Endodermal cell (in vitro differentiated cells): ENCODE results near the gene PTPRS. TPM values are rescaled to one million over a fixed set of nuclear protein-coding genes. Genes with fewer than 3 reads are reported as not detected.
A peak's percentile ranks its signal among the peaks of the same experiment; 100 is the strongest.

Experiments used
- DNase-seq: peaks from one replicate; pipeline ENCODE4 v3.0.0-alpha.2; 2017
- H3K27ac ChIP-seq: 2 replicates; pipeline ENCODE4 v1.5.1; 2013; ENCODE audit warnings: mild to moderate bottlenecking, low read depth, low read length, moderate library complexity
- H3K27me3 ChIP-seq: 2 replicates; pipeline ENCODE4 v1.6.1; 2013; ENCODE audit warnings: mild to moderate bottlenecking, low read length, moderate library complexity; ENCODE audit not compliant: insufficient read depth, control insufficient read depth, poor library complexity, severe bottlenecking
- H3K36me3 ChIP-seq: 2 replicates; pipeline ENCODE4 v1.7.0; 2013; ENCODE audit warnings: mild to moderate bottlenecking, low read length, moderate library complexity; ENCODE audit not compliant: control insufficient read depth, insufficient read depth
- H3K4me1 ChIP-seq: one replicate; pipeline ENCODE4 v1.7.0; 2013; ENCODE audit warnings: low read length; ENCODE audit not compliant: control insufficient read depth, insufficient read depth
- H3K4me3 ChIP-seq: 2 replicates; pipeline ENCODE4 v1.5.1; 2013; ENCODE audit warnings: mild to moderate bottlenecking, low read length, moderate library complexity
- H3K9ac ChIP-seq: 2 replicates; pipeline ENCODE4 v1.6.1; 2013; ENCODE audit warnings: mild to moderate bottlenecking, low read length, moderate library complexity; ENCODE audit not compliant: poor library complexity, severe bottlenecking; ENCODE audit errors: extremely low read depth
- H3K9me3 ChIP-seq: 2 replicates; pipeline ENCODE4 v1.6.1; 2013; ENCODE audit warnings: mild to moderate bottlenecking, low read length, moderate library complexity; ENCODE audit not compliant: control insufficient read depth
- H3K27ac Mint-ChIP-seq: 2 replicates; pipeline ENCODE4 v1.8.0; 2020; ENCODE audit warnings: mixed read lengths
- H3K27me3 Mint-ChIP-seq: 2 replicates; pipeline ENCODE4 v1.8.0; 2021; ENCODE audit warnings: mild to moderate bottlenecking, mixed read lengths; ENCODE audit not compliant: insufficient read depth
- H3K36me3 Mint-ChIP-seq: 2 replicates; pipeline ENCODE4 v1.8.0; 2020; ENCODE audit warnings: low read depth, mixed read lengths
- H3K4me1 Mint-ChIP-seq: 2 replicates; pipeline ENCODE4 v1.8.0; 2020; ENCODE audit warnings: mixed read lengths
- H3K4me3 Mint-ChIP-seq: 2 replicates; pipeline ENCODE4 v1.8.0; 2020; ENCODE audit warnings: mild to moderate bottlenecking, moderate library complexity, mixed read lengths
- H3K9me3 Mint-ChIP-seq: 2 replicates; pipeline ENCODE4 v1.8.0; 2020; ENCODE audit warnings: mild to moderate bottlenecking, mixed read lengths
- WGBS, 2 experiments: methylation state at CpG; one replicate each; pipeline versions ENCODE4 v1.1.5 to v1.1.7; 2013; ENCODE audit warnings: missing lambda C conversion rate in 2 of 2, mixed read lengths in 1 of 2; ENCODE audit not compliant: insufficient coverage in 1 of 2, insufficient read length in 1 of 2; 5-methylcytosine and 5-hydroxymethylcytosine counted together
- total RNA-seq, 2 donors: library from RNA; stranded (reverse); fragmentation: NEBNext Ultra II Directional in 1 of 2; extraction: Animal tissue kit (Norgen Biotek cat#: 25700) in 1 of 2; gene quantifications; 2 replicates in 1 of 2; 3 replicates in 1 of 2; pipeline ENCODE4 v1.2.1, GENCODE V29; 2021
- TF ChIP-seq, protein P1 (sequence below): fragments of 200-600 bp; sonication (generic); conservative IDR thresholded peaks from 2 replicates; pipeline ENCODE4 v1.5.0; 2021; ENCODE audit warnings: antibody characterized with exemption, mild to moderate bottlenecking

The PTPRS gene
- total RNA-seq, 2 donors from 2014 or later, result 226 to 248 TPM

DNA sequence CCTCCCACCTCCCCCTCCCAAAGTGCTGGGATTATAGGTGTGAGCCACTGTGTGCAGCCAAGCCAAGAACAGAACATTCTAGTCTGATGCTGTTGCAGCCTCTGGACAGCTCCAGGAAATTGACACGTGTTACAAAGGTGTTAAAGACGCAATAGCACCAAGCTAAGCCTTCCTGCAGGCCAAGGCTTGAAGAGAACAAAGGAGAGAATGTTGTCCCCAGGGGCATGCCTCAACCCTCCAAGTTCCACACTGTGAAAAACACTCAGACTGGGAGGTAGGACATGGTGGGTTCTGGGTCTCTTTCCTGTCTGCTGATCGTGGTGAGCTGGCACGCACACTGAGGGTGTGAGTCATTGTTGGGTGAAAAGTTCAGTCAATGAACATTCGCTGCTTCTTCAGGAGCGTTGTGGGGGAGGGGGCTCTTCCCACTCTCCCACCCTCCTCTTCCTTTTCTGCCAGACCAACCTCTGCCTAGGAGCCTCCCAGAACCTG is 5.3 kb upstream of the PTPRS start:
- Mint-ChIP-seq H3K36me3 (no peaks in the 10 kb centered on the region), H3K27me3 (peaks cover 42% of the 10 kb centered on the region)
- peak; percentile 56 for DNase-seq

DNA sequence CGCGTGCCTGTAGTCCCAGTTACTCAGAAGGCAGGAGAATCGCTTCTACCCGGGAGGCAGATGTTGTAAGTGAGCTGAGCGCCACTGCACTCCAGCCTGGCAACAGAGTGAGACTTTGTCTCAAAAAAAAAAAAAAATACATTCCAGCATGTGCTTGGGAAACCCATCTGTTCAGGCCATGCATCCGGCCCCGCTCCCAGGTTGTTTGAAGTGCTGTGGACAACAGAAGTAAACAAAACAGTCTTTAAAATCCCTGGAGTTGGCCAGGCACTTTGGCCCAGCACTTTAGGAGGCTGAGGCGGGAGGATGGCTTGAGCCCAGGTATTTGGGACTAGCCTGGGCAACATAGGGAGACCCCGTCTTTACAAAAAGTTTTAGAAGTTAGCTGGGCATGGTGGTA is 3.2 kb upstream of the PTPRS start:
- Histone ChIP-seq H3K9me3 (peaks cover 9% of the 10 kb centered on the region), H3K4me1 (peaks cover 3% of the 10 kb centered on the region), H3K9ac (no peak overlapping the region), H3K27me3 (peaks cover 11% of the 10 kb centered on the region), H3K27ac (no peak overlapping the region), H3K4me3 (no peak overlapping the region), H3K36me3 (no peaks in the 10 kb centered on the region)
- no peak overlapping the region for H3K4me3 Mint-ChIP-seq
- TF ChIP-seq, protein P1, sequence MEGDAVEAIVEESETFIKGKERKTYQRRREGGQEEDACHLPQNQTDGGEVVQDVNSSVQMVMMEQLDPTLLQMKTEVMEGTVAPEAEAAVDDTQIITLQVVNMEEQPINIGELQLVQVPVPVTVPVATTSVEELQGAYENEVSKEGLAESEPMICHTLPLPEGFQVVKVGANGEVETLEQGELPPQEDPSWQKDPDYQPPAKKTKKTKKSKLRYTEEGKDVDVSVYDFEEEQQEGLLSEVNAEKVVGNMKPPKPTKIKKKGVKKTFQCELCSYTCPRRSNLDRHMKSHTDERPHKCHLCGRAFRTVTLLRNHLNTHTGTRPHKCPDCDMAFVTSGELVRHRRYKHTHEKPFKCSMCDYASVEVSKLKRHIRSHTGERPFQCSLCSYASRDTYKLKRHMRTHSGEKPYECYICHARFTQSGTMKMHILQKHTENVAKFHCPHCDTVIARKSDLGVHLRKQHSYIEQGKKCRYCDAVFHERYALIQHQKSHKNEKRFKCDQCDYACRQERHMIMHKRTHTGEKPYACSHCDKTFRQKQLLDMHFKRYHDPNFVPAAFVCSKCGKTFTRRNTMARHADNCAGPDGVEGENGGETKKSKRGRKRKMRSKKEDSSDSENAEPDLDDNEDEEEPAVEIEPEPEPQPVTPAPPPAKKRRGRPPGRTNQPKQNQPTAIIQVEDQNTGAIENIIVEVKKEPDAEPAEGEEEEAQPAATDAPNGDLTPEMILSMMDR, result no peak
- WGBS, 2 experiments, result 87 to 92% methylated on average over 8 to 9 of the region's 9 CpGs
- DNase-seq, result no peak
- no peak overlapping the region for H3K27ac Mint-ChIP-seq
- peaks cover 16% of the 10 kb centered on the region for H3K9me3 Mint-ChIP-seq
- H3K27me3 Mint-ChIP-seq, result peaks cover 43% of the 10 kb centered on the region
- no peaks in the 10 kb centered on the region for H3K36me3 Mint-ChIP-seq
- peaks cover 15% of the 10 kb centered on the region for H3K4me1 Mint-ChIP-seq

More for the DNA sequence above, 5.3 kb upstream of the PTPRS start:
- WGBS, 2 experiments, result 62 to 63% methylated on average over 2 to 6 of the region's 6 CpGs
- TF ChIP-seq, protein P1, result no peak
- Histone ChIP-seq H3K4me1 (peaks cover 3% of the 10 kb centered on the region), H3K4me3 (no peak overlapping the region), H3K27me3 (peaks cover 11% of the 10 kb centered on the region), H3K9ac (no peak overlapping the region), H3K27ac (no peak overlapping the region), H3K36me3 (no peaks in the 10 kb centered on the region), H3K9me3 (peaks cover 9% of the 10 kb centered on the region)
- Mint-ChIP-seq H3K9me3 (peaks cover 16% of the 10 kb centered on the region), H3K27ac (peak overlapping the region; percentile 37), H3K4me3 (no peak overlapping the region), H3K4me1 (peaks cover 10% of the 10 kb centered on the region)

DNA sequence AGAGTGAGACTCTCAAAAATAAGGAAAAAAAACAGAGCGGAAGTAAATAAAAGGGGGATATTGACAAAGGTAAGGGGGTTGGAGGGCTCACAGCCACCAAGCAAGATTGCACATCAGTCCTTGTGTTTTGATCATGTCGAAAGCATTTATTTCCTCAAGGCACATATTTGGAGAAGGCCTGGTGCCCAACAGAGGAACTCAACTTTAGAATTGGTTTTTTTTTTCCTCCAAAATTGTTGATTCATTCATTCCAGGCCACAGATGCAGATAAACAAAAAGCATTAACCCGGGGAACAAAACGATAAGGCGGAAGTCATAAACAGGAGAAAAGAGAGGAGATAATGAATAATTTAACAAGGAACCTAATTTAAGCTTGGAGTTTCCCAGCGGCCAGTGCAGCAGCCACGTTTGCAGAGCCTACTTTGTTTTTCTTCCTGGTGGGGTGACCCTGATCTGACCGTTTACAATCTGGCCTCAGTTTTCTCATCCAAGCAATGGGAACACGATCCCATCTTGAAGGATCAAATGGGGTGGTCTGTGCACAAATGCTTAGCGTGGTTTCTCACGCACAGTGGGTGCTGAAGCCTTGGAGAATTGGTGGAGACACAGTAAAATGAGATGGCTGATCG is 2.1 kb upstream of the PTPRS start:
- Mint-ChIP-seq H3K36me3 (no peaks in the 10 kb centered on the region), H3K9me3 (peaks cover 14% of the 10 kb centered on the region), H3K27me3 (peaks cover 43% of the 10 kb centered on the region), H3K27ac (no peak overlapping the region), H3K4me1 (peaks cover 18% of the 10 kb centered on the region), H3K4me3 (no peak overlapping the region)
- Histone ChIP-seq H3K9ac (no peak overlapping the region), H3K9me3 (peaks cover 9% of the 10 kb centered on the region), H3K27me3 (peaks cover 11% of the 10 kb centered on the region), H3K4me3 (no peak overlapping the region), H3K36me3 (no peaks in the 10 kb centered on the region), H3K4me1 (peaks cover 8% of the 10 kb centered on the region), H3K27ac (no peak overlapping the region)
- DNase-seq, result no peak
- TF ChIP-seq, protein P1, result no peak
- WGBS, 2 experiments, result 83 to 85% methylated on average over 10 to 12 of the region's 12 CpGs
